Inflammatory macrophage treated with lipopolysaccharide for 1 hour (primary cell): ENCODE measurements around the gene TRAK1.
A peak's percentile ranks its signal among the peaks of the same experiment; 100 is the strongest.

Experiments used
- DNase-seq, 2 donors: peaks; one replicate each; pipeline ENCODE4 v3.0.0-alpha.2; 2020 to 2022

TRAK1 gene

DNA sequence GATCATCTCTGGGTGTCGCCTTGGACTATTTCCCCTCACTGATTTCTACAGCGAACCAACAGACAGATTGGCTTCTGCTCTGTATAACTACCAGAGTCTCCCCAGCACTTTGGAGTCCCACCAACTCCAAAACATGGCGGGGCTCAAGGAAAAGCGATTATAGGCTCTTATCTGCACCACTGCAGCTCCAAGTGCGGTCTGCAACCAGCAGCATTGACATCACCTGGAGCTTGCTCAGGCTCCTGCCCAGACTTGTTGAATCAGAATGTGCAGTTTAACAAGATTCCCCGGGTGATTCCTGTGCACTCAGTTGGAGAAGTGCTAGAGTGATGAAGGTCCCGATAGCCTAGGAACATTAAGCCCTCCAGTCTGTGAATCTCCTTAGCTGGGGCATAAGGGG, 165.8 kb downstream of the TRAK1 start:
- DNase-seq: no peak

DNA sequence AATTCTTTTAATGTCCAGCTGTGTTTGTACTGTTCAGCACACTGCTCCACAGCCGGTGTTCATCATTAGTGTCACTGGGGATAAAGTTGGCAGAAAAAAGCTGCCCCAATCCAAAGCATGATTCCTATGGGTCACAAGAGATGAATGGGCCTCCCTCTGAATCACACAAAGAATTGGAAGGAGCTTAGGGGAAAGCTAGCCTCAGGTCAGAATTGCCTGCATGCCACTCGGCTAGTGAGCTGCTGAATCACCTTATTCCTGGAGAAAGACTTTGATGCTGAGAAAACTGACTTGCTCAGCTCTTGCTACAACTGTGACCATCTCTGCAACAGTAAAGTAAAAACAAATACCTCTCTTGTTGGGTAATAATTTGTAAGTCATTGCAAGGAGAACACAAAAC, 171.4 kb downstream of the TRAK1 start:
- no peak for DNase-seq

DNA sequence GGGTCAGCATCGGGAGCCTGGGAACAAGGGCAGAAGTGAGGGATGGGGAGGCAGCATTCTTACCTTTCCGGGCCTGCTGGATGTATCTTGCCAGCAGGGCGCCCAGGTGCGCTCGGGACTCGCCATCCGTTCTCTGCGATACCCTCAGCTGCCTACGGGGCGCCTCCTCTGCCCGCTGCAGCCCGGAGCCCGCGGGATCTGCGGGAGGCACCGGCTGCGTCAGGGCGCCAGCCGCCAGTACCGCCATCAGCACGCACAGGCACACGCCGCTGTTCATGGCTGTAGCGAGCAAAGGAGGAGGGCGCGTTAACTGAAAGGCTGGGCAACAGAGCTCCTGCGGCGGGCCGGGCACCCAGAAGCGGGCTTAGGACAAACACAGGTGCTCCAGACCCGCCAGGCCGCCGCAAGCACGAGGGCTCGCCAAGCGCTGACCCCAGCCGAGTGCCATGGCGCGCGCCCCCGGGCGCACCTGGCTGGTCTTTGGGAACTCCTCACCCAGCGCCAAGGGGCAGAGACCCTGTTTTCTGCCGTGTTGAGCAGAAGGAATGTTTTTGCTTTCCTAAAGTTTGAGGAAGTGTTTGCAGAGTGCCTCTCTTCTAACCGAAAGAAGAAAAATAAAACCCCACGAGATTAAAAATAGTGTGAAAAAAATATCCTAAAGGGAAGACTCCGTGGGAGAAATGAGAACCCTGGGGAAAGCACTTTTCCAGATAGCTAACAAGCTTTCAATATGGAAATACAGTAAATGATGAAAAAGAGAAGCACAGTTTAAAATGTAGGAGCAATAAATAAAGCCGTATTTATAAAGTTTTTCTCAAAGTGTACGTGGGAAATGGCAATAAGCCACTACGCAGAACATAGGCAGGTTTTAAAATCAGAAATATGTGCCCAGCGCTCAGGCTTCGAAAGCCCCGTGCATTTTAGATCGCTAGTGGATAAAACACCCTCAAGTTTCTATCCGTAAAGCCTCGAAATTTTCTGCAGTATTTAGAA, 172.5 kb downstream of the TRAK1 start:
- no peak for DNase-seq

DNA sequence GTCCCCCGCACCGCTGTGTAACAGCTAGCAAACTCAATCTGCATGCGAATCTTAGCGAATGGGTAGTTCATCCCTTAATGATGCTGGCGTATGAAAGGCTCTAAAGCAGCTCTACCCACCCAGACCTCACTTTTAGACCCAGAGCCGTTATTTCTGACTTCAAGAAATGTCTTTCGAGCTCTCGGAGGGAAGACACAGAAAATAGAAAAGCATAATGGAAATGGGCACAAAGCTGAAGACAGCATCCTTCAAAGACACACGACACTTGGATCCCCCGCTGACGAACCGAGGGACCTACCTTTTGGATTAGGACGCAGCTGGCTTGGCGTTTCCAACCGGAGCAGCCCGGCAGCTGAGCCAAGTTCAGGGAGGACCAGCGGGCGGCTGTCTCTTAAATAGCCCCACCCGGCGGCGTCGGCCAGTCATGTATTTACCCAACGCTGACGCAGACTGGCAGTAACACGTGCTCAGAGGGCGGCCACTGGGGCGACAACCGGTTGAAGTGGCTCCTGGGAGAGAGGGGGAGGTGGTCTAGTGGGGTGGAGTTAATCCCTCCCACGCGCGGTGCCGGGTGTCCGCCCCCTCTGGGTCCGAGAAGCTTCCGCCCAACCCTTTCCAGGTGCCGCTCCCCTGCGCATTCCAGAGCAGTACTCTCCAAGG, 173.4 kb downstream of the TRAK1 start:
- no peak for DNase-seq

DNA sequence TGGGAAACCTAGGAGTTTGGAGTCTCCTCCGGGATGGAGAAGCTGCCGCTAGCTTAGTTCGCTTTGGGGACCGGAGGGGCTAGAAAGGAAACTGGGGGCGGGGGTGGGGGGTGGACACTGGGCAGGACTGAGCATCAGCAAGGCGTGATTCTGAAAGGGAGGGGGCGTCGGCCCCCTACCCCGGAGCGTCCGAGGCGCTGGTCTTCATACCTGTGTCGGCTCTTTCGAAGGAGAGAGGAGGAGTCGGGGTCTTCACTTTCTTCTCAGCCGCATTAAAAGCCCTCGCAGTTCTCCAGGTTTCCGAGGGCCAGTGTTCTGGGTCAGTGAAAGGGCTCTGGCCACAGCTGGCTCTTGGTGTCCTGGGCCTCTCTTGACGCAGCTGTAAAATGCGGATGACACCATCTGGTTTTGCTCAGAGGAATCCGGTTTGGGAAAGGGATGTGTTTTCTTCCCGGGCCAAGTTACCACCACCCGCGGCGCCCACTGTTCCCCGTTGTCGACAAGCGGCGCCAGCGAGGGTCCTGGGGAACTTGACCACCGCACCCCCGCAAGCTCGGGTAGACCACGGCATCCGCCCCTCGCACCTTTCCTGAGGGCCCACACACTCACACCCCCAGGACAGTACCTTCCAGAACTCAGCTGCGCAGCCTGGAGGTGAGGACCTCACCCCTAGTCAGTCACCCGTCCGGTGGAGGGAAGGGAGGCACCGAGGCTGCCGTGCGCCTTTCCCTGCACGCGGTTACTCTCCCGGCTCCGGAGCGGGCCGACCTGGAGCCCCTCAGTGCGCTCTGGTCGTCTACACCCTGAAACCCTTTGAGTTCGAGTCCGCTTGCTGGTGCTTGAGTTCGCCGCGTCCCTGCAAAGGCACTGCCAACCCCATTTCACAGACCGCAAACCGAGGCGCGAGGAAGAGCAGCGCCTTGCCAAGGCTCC, 174.2 kb downstream of the TRAK1 start:
- DNase-seq: no peak

DNA sequence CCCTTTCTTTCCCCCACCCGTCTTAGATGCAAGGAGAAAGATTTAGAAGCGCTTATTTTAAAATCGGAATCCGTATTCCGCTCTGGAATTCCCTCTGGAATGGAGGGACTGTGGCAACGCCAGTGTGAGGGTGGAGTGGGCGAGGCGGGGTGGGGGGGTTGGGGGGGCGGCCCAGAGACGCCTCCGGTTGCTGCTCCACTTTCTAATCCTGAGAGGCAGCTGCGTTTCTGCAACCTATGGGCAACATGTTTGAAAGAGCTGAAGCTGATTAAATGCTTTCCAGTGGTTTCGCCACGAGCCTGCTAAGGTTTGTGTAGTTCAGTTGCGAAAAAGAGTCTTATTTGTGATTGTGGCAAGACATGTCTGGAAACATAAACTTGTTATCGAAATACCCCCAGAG, 174.9 kb downstream of the TRAK1 start, which contains the start of gene CCK:
Gene CCK, minus strand, starts transcription at position 101 of the 400 bp plus-strand sequence. CDS start 2,555 bp downstream, outside the sequence.
- DNase-seq: no peak

DNA sequence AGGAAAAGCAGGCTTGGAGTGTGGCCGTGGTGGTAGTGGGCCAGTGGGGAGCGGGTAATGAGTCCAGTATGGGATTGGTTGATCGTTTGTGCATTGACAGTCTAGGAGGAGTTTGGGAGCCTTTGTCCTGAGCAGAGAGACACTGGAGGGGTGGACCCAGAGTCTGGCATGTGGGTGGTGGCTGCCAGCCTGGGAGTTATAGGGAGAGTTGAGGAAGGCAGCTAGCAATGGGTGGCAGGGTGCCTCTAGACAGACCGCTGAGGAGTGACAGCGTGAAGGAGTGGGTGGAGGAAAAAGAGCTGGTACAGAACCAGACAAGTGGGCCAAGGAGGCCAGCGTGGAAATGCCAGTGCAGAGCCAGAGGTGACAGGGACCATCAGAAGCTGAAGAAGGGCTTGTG, 176.7 kb downstream of the TRAK1 start:
- DNase-seq: no peak

DNA sequence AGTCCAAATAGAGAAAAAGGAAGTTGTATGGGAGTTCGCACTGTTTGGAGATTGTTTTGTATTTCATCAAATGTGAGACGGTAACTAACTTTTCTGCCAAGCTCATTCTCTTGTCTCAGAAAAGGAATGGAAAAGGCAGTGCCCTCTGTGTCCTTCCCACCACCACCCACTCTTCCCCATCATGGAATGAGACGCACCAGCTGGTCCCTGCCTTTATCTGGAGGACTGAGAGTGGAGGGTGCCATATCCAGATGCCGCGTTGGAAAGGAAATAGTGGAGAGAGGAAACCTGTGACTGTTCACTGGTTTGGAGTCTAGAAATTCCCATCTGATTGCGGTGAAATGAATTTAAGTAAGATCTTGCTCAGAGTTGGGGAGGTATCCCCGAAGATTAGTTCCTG, 178.5 kb downstream of the TRAK1 start:
- DNase-seq: no peak

DNA sequence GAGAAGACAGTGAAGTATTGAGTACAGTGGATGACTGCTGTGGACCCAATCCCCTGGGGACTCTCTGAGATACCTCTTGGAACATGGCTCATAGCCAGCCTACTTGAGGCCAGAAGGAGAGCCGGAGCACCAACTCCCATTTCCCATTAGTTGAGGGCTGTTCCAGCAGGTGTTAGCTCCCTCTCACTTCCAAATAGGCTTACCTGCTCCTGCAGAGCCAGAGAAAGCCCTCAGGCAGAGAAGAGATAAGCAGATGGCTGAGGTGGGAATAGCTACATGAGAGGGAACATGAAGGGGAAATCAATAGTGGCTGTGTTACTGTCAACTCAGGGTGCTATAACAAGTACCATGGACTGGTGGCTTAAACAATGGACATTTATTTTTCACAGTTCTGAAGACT, 179.4 kb downstream of the TRAK1 start:
- DNase-seq: no peak

DNA sequence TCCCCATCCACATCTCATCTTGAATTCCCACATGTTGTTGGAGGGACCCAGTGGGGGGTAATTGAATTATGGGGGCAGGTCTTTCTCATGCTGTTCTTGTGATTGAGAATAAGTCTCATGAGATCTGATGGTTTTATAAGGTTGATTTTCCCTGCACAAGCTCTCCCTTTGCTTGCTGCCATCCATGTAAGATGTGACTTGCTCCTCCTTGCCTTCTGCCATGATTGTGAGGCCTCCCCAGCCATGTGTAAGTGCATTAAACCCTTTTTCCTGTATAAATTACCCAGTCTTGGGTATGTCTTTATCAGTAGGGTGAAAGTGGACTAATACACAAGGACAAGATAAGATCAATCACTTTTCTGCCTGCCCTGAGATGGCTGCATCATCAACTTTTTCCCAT, 180.6 kb downstream of the TRAK1 start:
- DNase-seq: no peak

DNA sequence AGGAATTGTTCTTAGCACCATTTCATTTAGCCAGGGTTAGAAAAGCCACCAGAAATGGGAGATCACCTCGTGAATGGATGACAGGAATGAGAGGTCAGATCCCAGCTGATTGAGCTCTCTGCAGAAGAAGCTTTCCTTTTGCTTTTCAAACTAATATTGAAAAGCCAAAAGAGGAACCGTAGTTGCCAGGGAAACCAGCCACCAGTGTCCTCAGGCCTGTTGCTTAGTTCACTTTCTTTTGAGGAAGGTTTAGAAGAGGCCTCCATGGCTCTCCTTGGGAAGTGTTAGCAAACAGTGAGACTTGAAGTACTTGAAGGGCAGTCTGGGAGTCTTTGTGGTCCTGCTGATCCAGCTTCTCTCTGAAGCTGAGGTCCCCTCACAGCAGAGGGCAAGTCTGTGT, 182.2 kb downstream of the TRAK1 start:
- DNase-seq: peak; percentile 8 to 32

DNA sequence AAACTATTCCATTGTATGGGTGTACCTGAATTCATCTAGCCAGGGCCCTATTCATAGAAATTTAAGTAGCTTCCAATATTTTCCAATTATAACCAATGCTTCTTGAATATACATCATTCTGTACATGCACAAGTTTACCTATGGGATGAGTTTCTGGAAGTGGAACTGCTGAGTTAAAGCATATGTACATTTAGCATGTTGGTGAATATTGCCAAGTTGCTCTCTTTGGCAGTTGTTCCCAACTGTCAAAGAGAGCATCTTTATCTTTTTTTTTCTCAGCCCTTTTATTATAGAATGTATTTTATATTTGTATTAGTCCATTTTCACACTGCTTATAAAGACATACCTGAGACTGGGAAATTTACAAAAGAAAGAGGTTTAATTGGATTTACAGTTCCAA, 183.1 kb downstream of the TRAK1 start:
- no peak for DNase-seq

DNA sequence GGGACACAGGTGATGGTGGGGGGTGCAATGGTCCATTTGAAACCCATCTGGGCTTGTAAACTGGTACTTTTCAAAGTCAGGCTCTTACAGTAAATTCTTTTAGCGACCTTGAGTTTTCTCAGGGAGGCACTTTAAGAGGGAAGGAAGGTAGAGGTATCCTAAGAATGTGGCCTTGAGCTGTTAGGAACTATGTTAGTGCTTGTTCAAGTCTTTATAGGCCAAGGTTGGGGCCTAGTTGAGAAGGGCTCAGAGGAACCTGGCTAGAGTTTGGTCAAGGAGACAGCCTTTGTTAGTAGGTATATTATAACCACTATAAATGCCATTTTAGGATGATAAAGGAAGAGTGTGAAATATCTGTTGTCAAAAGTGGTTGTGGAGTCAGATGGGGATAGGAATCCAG, 184.1 kb downstream of the TRAK1 start:
- no peak for DNase-seq
